HG03045 (cell line): ENCODE data around the gene SLC25A48.

Experiments used
- ATAC-seq: cut with Tn5 transposase; IDR thresholded peaks from one replicate; pipeline ENCODE4 v1.9.1; 2021; ENCODE audit warnings: mild to moderate bottlenecking, moderate library complexity; ENCODE audit not compliant: unreplicated experiment

Gene SLC25A48

GRCh38 chr5:135913713-135914626 is 79.5 kb downstream of the SLC25A48 start:
- ATAC-seq: no peak

- ATAC-seq: no peak
Measured at GRCh38 chr5:135915466-135916001, 81.1 kb downstream of the SLC25A48 start.

GRCh38 chr5:135916638-135917263 is 82.3 kb downstream of the SLC25A48 start:
- no peak for ATAC-seq

DNA sequence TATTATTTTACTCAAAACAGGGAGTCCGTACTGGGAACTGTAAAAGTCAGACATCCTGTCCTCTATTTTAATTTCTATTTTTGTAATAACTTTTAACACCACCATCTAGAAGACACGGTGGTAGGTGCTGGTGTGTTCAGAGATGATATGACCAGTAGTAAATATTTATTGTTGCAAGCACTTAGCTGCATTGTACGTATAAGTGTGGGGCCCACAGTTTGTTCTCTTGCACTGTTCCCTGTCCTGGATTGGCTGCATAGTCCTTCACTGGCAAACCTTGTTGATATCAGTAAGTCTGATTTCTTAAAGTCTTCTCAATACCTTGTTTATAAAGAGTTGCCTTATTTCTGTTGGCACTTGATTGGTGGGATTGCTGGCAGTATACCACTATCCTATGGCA is 85.7 kb downstream of the SLC25A48 start:
- no peak for ATAC-seq

DNA sequence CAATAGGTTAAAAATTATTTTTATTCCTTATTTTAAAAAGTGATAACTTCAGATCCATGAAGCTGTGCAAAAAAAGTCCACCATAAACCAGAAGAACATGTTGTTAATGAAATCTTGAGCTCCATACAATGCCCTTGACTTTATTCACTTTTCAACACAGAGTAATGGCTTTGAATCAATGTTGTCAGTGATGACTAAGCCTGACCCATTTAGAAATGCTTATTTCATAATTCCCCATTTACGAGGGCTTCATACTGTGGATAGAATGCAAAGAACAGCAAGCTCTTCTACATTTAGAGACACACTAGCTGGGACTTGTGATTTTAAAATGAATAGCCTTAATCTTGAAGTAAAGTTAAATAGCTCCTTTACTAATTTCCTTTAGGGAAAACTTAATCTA is 86.9 kb downstream of the SLC25A48 start:
- no peak for ATAC-seq

- no peak for ATAC-seq
Measured at GRCh38 chr5:135930029-135930948, 95.8 kb downstream of the SLC25A48 start.

- no peak for ATAC-seq
Measured at GRCh38 chr5:135930949-135931295, 96.5 kb downstream of the SLC25A48 start.

- no peak for ATAC-seq
Measured at GRCh38 chr5:135934939-135935338, 100.5 kb downstream of the SLC25A48 start.

GRCh38 chr5:135937245-135937911 is 102.9 kb downstream of the SLC25A48 start:
- no peak for ATAC-seq
